Hematopoietic multipotent progenitor cell treated with erythropoietin and hydrocortisone succinate and interleukin-3 and kit ligand, for 4 days (in vitro differentiated cells): ENCODE results near the gene TBC1D2B.
"Not testable (repeated sequence)": the region's sequence is repeated elsewhere in the genome, so short reads cannot be mapped to it uniquely, and the experiment has no call there.

ENCODE experiments used
- DNase-seq: peaks from one replicate; pipeline ENCODE4 v3.0.0-alpha.2; 2015

TBC1D2B gene

GRCh38 chr15:77971875-77972274 lies 105.6 kb downstream of the TBC1D2B start:
- DNase-seq, result not testable (repeated sequence)

- DNase-seq, result not testable (repeated sequence)
Observed at GRCh38 chr15:77970813-77971360, 106.6 kb downstream of the TBC1D2B start.

GRCh38 chr15:77969055-77969454 lies 108.5 kb downstream of the TBC1D2B start:
- DNase-seq, result no peak

- DNase-seq, result no peak
Observed at GRCh38 chr15:77967798-77968197, 109.7 kb downstream of the TBC1D2B start.

- DNase-seq, result not testable (repeated sequence)
Observed at GRCh38 chr15:77967235-77967615, 110.3 kb downstream of the TBC1D2B start.

- peak; percentile 53 for DNase-seq
Observed at GRCh38 chr15:77966540-77967234, 110.8 kb downstream of the TBC1D2B start.

- peak; percentile 50 for DNase-seq
Observed at GRCh38 chr15:77964193-77964592, 113.3 kb downstream of the TBC1D2B start.

- peak; percentile 88 for DNase-seq
Observed at GRCh38 chr15:77959432-77959879, 118.1 kb downstream of the TBC1D2B start.

- not testable (repeated sequence) for DNase-seq
Observed at GRCh38 chr15:77958716-77959431, 118.6 kb downstream of the TBC1D2B start.

GRCh38 chr15:77958021-77958420 lies 119.5 kb downstream of the TBC1D2B start:
- not testable (repeated sequence) for DNase-seq

- DNase-seq, result peak; percentile 61
Observed at GRCh38 chr15:77953926-77954325, 123.6 kb downstream of the TBC1D2B start.

- DNase-seq, result peak; percentile 33
Observed at GRCh38 chr15:77952928-77953446, 124.5 kb downstream of the TBC1D2B start.

- DNase-seq, result not testable (repeated sequence)
Observed at GRCh38 chr15:77951105-77951786, 126.3 kb downstream of the TBC1D2B start.

- DNase-seq, result not testable (repeated sequence)
Observed at GRCh38 chr15:77950470-77950869, 127.0 kb downstream of the TBC1D2B start.

- no peak for DNase-seq
Observed at GRCh38 chr15:77945566-77945965, 131.9 kb downstream of the TBC1D2B start.
